HG03342 (cell line): Measurements from ENCODE around the gene TTC21A.

Experiments
- ATAC-seq: cut with Tn5 transposase; IDR thresholded peaks from one replicate; pipeline ENCODE4 v1.9.1; 2021; ENCODE audit warnings: mild to moderate bottlenecking, moderate library complexity; ENCODE audit not compliant: unreplicated experiment

Gene TTC21A

DNA sequence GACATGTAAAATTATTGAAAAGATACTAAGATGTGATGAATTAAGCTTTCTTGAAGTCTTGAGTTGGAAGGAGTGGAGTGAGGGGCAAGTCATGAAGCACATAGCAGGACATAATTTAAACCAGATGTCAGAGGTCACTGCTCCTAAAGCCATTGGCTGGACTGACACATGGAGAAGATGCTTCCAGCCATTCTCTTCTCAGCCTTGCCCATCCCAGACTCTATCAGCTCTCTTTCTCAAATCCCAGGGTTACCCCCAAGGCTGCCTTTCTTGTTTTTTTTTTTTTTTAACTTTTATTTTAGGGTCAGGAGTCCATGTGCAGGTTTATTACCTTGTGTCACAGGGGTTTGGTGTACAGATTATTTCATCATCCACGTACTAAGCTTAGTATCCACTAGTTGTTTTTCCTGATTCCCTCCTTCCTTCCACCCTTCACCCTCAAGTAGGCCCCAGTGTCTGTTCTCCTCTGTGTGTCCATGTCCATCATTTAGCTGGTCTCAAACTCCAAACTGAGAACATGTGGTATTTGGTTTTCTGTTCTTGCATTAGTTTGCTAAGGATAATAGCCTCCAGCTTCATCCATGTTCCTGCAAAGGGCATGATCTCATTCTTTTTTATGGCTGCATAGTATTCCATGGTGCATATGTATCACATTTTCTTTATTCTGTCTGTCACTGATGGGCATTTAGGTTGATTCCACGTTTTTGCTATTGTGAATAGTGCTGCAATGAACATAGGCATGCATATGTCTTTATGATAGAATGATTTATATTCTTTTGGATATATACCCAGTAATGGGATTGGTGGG lies 66.0 kb downstream of the TTC21A start:
- ATAC-seq = no peak

DNA sequence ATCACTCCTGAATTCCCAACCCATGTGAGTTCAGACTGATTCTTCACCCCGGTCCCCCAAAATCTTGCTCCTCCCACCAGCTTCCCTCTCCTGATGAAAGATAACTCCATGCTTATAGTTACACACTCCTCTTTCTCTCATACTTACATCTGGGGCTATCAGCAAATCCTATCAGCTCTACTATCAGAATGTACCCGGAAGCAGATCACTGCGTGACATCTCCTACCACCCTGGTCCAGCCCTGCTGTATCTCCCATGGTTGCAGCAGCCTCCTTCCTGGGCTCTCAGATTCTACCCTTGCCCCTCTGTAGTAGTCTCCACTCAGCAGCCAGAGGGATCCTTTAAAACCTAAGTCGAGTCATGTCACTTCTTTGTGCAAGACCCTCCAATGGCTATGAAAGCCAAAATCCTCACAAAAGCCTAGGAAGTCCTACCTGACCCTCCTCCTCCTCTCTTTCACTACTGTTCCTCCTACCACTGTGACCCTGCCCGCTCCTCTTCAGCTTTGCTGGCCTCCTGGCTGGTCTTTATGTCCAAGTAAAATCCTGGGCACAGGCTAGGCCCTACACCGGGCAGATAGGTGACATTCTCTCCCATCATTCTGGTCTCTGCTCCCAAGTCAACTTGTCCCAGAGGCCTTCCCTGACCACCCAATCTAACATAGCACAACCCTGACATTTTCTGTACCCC lies 68.7 kb downstream of the TTC21A start:
- ATAC-seq = no peak

DNA sequence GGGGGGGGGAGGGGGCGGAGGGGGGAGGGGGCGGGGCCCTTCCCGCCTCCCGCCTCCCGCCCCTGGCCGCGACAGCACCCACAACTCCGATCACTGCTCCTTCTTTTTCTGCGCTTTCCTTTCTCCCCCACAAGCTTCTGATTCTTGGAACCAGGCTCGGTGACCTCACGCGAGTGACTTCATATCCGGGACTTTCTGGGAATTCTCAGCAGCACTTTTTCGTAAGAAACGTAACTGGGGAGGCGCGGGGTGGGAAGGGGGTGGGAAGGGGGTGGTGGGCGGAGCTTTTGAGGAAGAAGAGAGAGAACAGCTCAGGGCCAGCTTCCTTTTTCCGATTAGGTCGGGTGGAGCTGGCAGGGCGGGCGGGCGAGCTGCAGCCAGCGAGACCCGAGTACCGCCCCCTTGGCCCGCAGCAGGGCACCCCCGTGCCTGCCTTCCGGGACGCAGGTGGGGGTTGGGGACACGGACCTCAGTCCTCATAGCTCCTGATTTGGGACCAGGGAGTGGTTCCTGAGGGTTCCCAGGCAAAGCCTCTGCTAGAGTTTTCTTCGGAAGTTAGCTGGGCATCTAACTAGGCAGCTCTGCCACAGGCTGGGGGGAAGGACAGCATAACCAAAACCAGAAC lies 70.3 kb downstream of the TTC21A start:
- ATAC-seq = no peak

DNA sequence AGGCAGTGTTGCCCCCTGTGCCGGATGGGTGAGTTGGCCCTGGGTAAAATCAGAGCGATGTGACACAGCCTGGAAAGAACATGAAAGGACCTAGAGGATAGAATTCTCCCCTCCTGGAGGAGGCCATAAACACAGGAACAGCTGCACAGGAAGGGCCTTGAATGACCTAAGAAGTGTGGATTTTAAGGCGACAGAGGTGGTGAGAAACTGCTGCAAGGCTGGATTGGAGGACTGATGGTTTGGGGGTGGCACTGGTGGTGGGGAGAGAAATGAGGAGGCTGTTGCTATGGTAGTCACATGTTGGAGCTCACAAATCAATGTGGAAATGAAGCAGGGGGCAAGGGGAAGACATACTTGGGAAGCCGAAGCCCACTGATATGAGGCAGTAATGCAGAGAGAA lies 71.1 kb downstream of the TTC21A start:
- no peak for ATAC-seq

DNA sequence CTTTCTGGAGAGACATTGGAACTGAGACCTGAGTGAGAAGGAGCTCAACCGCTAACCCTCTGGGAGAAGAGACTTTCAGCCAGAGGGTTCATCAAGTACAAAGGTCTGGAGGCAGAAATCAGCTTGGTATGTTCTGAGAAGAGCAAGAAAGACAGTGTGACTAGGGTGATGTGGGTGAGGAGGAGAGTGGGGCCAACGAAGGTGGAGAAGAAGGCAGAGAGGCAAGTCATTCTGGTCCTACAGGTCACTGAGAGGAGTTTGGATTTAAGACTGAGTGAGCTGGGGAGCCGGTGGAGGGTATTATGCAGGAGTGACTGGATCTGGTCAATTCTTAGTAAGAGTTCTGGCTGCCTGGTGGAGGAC lies 72.7 kb downstream of the TTC21A start:
- ATAC-seq = no peak

DNA sequence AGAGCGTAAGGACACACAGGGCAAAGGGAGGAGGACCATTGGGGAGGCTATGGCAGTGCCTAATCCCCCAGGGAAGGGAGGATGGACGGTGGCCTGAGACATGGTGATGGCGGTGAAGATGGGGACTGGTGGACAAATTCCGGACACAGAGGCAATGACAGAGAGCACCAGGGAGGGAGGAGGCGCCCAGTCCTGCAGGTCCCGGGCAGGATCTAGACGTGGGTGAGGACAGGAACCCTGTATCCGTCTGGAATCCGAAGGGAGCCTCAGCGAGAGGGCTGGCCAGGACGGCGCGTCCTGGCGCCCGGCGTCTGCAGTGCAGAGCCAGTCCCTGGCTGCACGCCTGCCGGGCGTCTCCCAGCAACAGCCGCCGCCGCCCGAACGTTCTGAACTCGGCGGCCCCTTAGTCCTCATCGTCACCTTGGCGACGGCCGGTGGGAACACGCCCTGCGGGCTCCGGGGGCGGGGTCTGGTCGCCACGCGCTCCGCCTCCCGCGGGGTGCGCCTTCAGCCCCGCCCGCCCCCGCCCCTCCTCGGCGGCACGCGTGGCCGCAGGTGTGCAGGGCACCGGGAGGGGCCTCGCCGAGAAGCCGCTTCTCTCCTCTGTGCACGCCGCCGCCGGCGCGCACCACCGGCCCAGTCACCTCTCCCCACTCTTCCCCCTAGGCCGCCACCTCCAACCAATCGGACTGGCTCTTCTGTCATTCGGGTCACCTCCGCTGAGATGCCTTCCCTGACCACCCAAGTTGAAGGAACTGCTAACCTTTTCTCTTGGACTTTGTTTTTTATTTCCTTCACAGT lies 73.3 kb downstream of the TTC21A start:
- peak; percentile 95 for ATAC-seq

DNA sequence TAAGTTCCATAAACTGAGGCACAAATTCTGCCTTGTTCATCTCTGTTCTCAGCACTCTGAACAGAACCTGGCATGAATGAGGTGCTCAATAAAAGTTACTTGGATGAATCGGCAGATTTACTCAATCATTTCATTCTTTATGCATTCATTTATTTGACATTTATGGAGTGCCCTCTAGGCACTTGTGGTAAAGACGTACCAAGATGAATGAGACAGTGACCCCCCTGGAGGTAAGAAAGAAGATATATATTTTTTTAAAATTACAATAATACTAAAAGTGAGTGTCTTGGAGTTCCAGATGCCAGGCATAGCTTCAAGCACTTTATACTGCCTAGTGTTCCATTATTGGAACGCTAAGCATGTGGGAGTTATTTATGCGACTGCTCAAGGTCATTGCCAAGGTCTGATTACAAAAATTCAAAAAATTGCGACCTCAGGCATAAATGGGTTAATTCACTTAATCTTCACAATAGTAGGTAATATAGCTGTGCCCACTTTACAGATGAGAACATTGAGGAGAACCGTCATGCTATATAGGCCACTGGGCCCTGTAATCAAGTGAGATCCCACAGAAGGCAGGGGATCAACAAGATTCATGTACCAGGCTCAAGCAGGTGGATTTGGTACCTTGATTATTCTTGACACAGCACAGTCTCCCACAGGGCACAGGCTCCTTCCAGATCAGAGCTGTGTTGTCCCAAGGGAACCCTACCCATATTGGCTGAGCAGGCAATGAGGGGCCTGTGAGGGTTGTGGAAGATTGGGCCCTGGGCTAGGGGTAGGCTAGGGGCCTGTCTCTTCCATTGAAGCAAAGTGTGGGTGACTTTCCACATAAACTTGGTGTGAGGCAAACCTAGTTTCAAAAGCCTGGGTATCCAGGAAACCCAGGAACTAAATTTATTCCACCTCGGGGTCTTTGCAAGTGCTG lies 74.2 kb downstream of the TTC21A start:
- no peak for ATAC-seq

DNA sequence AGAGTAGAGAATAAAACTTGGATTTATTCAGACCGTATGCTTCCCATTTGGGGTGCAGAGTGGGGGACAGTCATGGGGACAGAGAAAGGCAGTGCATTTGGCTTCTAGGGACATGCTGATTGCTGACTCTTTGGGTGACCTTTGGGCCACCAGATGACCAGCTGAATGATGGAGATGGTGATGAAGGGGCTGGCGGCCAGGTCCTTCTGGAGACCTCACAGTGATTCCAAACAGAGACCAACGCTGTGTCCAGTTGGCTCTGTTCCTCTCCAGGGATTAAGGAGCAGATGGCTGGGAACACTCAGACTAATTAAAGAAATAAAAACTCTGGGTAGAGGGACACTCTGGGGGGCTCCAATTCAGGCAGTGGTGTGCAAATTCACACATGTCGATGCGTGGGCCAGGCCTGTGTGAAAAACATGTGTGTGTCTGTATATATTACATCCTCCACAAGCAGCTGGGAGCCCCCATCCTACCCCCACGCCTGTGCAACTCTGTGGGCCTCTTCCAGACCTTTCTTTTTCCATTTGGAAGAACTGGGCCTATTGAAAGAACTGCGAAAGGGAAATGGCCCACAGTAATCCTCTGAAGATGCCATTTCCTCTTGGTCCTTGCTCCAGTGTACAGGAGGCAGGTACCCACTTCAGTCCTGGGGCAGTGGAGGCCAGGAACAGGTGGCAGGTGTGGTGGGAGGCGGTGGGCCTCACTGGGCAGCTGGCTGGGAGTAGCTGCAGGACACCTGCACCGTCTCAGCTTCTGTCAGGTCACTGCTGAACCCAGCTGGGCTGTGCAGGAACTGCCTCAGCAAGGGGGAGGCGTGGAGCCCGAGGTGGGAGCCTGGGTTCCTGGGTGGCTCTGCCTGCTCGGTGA lies 76.0 kb downstream of the TTC21A start:
- ATAC-seq = no peak

DNA sequence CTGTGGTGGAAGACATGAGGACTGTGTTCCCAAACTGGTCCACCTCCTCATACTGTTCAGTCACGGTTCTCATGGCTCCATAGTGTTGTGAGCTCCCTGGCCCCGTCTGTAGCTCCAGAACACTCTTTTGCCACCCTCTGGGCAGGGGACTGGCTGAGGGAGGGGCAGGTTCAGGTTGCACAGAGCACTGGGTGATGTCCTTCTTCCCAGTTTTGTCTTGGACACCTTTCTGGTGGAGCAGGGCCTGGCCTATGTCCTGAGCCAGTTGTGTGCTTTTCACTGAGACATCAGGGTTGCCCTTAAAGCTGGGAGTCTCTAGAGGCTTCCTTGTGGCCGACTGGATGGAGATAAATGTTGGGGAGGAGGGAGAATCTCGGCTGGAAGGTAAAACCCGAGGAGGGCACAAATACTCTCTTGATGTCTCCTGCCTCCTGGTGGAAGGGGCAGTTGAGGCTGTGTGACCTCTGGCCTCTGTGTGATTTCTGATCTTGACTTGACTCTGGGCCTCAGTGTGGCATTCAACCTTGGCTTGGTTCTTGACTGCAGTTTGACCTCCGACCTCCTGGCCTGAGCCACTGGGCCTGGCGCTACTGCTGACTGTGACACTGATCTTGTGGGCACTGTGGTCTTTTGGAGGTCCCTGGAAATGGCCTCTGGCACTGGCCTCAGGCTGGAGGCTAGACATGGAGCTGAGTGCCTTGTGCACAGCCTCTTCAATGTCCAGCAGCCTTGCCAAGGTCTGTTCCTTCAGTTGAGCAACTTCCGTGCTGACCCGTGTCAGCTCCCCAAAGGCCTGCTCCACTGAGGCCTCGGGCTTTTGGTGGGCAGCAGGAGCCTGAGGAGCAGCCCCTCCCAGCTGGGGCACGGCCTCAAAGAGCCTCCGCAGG lies 76.8 kb downstream of the TTC21A start:
- ATAC-seq = no peak

DNA sequence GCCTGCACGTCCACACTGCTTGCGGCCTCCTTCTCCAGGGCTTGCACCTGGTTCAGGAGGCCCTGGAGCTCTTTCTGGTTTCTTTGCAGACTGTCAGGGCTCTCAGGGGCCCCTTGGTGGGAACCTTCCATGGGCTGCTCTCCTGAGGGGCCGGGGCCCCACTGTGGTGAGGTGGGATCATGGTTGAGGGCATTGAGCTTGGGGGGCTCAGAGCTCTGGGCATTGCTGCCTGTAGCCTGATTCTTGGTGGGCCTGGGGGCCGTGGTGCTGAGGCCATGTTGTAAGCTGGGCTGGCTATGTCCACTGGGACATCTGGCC lies 77.4 kb downstream of the TTC21A start:
- no peak for ATAC-seq

DNA sequence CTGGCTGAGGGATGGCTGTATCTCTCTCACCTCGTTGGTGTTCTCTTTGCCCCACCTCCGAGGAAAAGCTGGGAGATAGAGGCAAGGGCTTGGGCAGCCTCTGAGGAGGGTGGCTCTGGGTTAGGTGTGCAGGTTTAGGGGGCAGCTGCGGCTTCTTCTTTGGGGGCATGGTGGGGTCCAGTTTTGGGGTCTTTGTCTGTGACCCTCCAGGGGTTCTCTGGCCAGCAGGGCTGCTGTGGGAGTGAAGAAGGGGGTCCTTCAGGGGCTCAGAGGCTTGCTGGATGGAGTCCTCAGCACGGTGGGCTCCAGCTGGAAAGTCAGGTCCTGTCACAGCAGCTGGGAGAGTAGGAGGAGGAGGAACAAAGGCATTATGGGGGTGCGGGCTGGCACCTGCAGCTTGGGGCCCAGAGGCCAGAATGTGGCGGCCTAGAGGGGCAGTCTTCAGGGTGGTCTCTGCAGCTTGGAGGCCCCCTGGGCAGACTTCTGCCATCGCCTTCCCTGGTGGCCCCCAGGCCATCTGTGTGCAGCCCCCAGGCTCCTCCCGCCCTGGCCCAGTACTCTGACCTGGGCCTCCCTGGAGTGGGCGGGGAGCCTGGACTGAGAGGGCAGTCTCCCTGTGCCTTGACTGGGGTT lies 78.0 kb downstream of the TTC21A start:
- ATAC-seq = no peak

DNA sequence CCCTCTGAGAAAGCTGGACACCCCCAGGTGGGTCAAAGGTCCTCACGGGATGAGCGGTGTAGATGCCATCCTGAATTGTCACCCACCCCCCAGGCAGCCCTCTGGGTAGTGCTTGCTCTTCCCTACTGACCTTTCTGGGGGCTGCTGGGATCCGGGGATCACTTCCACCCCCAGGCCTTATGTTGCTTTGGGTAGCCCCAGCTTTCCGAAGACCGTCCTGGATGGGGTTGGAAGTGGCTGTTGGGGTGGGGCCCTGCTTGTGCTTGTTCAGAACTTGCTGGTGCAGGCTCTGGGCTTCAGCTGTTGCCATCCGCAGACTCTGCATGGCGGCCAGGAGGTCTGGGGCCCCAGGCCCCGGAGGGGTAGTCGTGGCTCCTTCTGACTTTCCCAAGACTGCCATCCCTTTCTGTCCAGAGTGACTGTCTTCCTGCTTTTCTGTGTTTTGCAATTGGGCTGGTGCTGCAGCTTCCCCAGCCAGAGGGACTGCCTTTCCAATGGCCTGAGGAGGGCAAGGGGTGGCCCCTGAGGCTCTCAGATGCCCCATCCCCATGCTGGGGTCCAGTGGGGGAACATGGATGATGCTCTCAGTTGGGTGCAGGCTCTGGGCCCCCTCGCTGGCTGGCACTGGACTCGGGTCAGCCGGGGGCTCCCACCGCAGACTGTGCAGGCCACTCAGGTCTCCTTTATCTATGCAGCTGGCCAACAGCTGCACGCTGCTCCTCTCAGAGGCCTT lies 78.6 kb downstream of the TTC21A start:
- no peak for ATAC-seq

DNA sequence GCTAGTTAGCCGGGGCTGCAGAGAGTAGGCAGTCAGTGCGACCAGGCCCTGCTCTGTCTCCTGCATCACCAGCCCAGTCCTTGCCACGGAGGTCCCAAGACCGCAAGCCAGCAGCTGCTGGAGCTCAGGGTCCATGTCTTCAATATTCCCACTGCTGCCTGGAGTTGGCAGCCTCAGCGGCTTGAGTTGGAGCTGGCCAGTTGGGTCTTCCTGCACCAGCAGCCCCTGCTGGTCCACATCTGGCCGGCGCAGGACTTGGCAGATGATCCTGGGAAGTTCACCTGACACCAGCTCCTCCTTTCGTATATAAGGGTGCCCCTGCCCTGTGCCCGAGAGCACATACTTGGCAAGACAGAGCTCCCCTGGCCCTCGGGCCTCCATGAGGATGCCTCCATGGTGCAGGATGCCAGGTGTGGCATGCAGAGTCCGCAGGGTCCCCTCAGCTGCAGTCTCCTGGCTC lies 79.2 kb downstream of the TTC21A start:
- no peak for ATAC-seq

DNA sequence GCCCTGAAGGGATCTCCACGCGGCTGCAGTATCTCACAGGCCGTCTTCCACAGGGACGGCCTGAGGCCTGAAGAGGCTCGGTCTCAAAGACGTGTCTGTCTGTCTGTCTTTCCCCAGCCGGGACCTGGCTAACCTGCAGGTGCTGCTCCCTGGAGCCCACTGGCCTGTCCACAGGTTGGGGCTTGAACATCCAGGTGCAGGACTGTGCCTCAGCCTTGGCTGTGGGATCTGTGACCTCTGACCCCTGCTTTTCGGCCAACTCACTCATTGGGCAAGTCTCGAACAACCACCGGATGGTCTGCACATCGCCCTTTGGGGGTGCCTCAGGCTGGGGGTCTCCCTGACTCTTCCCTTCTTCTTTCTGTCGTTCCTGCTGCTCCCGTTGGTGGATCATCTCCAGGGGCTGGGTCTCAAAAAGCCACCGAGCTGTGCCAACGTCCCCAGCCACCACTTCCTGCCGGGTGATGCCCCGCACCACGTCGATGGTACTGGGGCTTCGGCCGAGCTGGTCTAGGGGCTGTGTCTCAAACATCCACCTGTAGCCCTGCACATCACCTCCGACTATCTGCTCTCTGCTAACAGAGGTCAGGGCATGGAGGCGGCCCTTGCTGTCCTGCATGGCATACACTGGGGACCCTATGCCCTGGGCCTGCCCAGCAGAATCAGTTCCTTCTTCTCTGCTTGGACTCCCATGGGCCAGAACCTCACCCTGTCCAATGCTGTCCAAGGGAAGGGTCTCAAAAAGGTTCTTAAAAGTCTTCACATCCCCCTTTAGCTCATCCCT lies 80.1 kb downstream of the TTC21A start:
- no peak for ATAC-seq
